GM21528 (cell line): Measurements from ENCODE around the gene DGCR8.
"Not testable (repeated sequence)": the region's sequence is repeated elsewhere in the genome, so short reads cannot be mapped to it uniquely, and the experiment has no call there.

Source experiments
- ATAC-seq: cut with Tn5 transposase; IDR thresholded peaks from one replicate; pipeline ENCODE4 v1.9.1; 2021; ENCODE audit warnings: mild to moderate bottlenecking, moderate library complexity; ENCODE audit not compliant: unreplicated experiment, low FRiP score

DGCR8 gene

GRCh38 chr22:20065896-20066616 lies 14.0 kb upstream of the DGCR8 start:
- no peak for ATAC-seq

GRCh38 chr22:20066617-20067383 lies 13.2 kb upstream of the DGCR8 start:
- ATAC-seq, result no peak

- not testable (repeated sequence) for ATAC-seq
Observed at GRCh38 chr22:20067384-20067682, 12.7 kb upstream of the DGCR8 start.

GRCh38 chr22:20068640-20069039 lies 11.4 kb upstream of the DGCR8 start:
- no peak for ATAC-seq

DNA sequence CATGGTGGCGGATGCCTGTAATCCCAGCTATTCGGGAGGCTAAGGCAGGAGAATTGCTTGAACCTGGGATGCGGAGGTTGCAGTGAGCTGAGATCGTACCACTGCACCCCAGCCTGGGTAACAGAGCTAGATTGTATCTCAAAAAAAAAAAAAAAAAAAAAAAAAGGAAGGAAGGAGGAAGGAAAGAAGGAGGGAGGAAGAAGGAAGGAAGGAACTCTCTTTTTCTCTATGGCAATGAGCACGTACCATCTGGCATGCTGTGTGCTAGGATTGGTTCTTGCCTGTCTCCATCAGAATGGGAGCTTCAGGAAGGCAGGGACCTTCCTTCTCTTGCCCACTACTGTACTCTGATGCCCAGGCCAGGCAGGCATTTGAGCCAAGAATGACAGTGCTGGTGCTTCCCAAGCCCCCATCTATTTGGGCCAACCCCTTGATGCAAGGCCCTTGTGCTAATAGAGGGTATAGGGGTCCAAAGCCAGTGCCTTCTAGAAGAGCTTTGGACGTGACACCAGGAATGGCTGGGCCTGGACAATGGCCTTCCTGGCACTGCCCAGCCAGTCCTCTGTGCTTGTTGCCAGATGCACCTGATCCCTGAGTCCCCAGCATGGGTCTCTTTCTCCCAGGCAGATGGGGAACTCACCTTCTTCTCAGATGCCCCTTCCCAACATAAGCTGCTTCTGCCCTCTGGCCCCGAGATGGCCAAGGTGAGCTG lies 10.6 kb upstream of the DGCR8 start:
- ATAC-seq, result no peak

GRCh38 chr22:20071524-20071972 lies 8.5 kb upstream of the DGCR8 start:
- ATAC-seq, result no peak

GRCh38 chr22:20076627-20077172 lies 3.3 kb upstream of the DGCR8 start:
- ATAC-seq, result no peak

DNA sequence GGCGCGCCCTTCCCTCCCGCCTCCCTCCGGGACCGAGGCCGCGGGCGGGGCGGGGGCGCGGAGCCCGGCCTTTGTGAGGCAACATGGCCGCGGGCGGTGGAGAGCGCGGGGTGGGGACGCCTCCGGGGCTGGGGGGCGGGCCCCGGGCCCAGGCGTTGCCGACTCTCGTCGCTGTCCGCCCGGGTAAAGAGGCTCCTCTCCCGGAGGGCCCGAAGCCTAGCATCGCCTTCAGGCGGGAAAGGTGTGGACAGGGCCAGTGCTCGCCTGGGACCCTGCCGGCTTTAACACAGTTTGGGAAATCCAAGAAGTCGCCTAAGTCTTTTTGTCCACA lies 369 bp downstream of the DGCR8 start:
- peak; percentile 49 for ATAC-seq

DNA sequence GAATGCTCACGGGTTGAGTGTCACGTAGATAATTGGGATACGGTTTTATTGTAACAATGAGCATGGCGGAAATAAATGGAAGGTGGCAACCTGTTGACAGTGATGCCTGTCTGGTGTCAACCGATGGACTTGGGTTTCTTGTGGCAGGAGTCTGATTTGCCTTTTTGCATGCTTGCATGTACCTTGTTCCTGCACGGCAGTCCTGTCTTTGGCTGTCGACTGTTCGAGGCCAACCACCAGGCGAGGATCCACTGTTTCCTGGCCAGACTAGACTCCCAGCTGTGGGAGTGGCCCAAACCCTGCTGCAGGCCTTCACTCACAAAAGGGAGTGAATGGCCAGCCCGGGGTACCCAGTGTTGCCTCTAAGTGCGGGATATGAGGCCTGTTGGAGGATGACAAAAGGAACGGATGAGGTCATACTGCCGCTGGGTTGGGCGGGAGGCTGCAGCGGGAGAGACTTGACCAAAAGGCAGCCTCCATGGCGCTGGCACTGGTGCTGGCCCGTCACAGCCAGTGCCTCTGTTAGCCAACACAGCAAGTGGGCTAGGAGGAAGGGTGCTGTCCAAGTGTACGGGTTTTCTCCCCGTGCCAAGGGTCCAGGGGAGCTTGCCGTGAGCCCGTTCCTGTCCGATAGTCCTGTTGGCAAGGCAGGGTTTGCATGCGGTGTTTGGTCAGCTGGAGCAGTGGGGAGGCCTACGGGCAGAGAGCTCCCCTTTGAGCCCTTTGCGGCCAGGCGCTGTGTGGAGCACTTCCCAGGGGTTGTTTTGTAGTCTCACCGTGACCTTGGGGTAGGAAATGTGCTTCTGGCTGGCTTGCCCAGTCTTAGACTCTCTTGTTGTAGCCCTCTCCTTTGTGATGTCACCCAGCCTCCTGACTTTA lies 974 bp downstream of the DGCR8 start:
- no peak for ATAC-seq

- ATAC-seq, result no peak
Observed at GRCh38 chr22:20083157-20083890, 3.3 kb downstream of the DGCR8 start.

- ATAC-seq, result no peak
Observed at GRCh38 chr22:20083891-20084546, 4.0 kb downstream of the DGCR8 start.

DNA sequence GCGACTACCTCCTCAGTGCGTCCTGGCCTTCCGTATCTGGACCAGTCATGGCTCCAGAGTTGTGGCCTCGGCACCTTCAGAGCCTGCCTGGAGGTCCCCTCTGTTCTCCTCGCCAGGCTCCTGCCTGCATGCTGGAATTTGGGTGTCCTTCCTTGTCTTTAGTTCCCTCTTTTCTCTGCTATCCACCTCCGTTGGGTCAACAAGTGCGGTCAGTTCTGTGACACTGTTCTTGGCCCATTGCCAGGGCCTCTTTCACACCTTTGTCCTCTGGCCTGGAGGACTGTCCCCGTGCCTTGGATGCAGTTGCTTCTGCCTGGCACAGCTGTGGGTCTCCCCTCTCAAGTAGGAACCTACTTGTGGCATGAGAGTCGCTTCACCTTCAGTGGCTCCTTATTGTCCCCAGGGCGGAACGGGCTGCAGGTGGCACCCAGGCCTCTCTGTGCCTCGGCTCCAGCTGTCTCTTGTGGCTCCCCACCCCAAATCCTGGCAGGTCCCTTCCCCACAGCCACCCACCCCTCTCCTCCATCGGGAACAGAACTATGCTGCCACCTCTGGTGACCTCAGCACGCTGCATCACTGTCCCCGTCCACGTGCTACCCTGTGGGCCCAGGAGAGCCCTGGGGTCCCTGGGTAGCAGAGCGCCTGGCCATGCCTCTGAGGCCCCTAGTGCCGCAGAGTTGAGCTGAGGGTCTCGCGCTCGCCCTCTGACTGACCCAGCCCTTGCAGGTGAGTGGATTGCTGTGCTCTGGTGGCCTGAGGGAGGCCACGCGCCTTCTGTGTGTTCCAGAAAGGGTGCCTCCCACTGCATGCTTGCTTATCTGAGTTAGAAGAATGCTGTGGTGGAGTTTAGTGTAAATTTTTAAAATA lies 4.7 kb downstream of the DGCR8 start:
- no peak for ATAC-seq

- no peak for ATAC-seq
Observed at GRCh38 chr22:20085651-20086050, 5.6 kb downstream of the DGCR8 start.

GRCh38 chr22:20086101-20086599 lies 6.1 kb downstream of the DGCR8 start:
- ATAC-seq, result no peak

DNA sequence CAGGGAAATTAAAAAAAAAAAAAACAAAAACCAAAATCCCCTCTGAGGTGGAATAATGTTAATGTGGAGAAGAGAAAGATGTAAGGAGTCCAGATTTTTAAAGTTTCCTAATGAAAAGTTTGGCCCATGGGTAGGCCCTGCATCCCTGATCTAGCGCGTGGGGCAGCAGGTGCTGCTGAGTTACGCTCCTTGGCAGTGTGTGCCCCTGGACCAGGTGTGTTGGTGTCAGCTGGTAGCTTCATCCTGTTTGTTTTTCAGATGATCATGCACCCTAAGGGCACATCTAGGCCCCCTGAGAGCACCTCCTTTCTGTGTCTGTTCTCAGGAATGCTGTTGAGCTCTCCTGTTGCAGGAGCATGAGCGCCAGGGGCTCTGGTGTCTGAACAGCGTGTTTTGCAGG lies 6.7 kb downstream of the DGCR8 start:
- no peak for ATAC-seq

GRCh38 chr22:20087319-20088262 lies 7.5 kb downstream of the DGCR8 start:
- no peak for ATAC-seq

DNA sequence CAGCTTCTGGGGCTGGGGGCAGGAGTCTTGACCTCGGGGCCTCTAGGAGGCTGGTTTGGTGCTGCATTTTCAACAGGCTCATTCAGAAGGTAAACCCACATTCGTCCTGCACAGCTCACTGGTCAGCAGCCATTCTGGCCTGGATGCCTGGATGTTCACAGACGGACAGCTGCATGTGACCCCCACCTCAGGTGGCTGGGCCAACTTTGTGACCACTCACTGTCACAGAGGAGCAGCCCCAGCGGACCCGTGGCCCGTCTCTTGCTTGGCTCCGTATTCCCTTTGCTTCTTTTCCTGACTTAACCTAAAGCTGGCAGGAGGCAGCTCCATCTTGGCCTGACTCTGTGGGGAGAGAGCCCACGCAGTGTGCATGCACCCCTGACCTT lies 8.2 kb downstream of the DGCR8 start:
- ATAC-seq, result no peak
